ENCODE data around the gene POU4F1. TPM values are rescaled to one million over a fixed set of nuclear protein-coding genes. Genes with fewer than 3 reads are reported as not detected.

POU4F1 gene
- total RNA-seq, 1 donor = under 0.01 TPM

GRCh38 chr13:78599645-78600279 is 3.6 kb downstream of the POU4F1 start:
- Histone ChIP-seq H3K9me3 (ENCODE audit: low read depth, low read length) (no peaks in the 10 kb centered on the region), H3K4me3 (ENCODE audit: low read length) (no peak overlapping the region), H3K4me1 (ENCODE audit: insufficient read depth, low read length) (peaks cover 50% of the 10 kb centered on the region), H3K27me3 (ENCODE audit: insufficient read depth, low read length) (peaks cover 93% of the 10 kb centered on the region)

- Histone ChIP-seq H3K27me3 (ENCODE audit: insufficient read depth, low read length) (peaks cover 93% of the 10 kb centered on the region), H3K4me1 (ENCODE audit: insufficient read depth, low read length) (peaks cover 50% of the 10 kb centered on the region), H3K4me3 (ENCODE audit: low read length) (no peak overlapping the region), H3K9me3 (ENCODE audit: low read depth, low read length) (no peaks in the 10 kb centered on the region)
Measured at GRCh38 chr13:78598966-78599644, 4.2 kb downstream of the POU4F1 start.

GRCh38 chr13:78598116-78598781 is 5.1 kb downstream of the POU4F1 start:
- H3K27me3 ChIP-seq (ENCODE audit: insufficient read depth, low read length) = peaks cover 94% of the 10 kb centered on the region
- H3K9me3 ChIP-seq (ENCODE audit: low read depth, low read length) = no peaks in the 10 kb centered on the region
- no peak overlapping the region for H3K4me3 ChIP-seq (ENCODE audit: low read length)
- H3K4me1 ChIP-seq (ENCODE audit: insufficient read depth, low read length) = peaks cover 43% of the 10 kb centered on the region

- peaks cover 36% of the 10 kb centered on the region for H3K4me1 ChIP-seq (ENCODE audit: insufficient read depth, low read length)
- no peaks in the 10 kb centered on the region for H3K9me3 ChIP-seq (ENCODE audit: low read depth, low read length)
- H3K27me3 ChIP-seq (ENCODE audit: insufficient read depth, low read length) = peaks cover 94% of the 10 kb centered on the region
- no peak overlapping the region for H3K4me3 ChIP-seq (ENCODE audit: low read length)
Measured at GRCh38 chr13:78597602-78597932, 5.8 kb downstream of the POU4F1 start.

- Histone ChIP-seq H3K4me1 (ENCODE audit: insufficient read depth, low read length) (peaks cover 32% of the 10 kb centered on the region), H3K9me3 (ENCODE audit: low read depth, low read length) (no peaks in the 10 kb centered on the region), H3K4me3 (ENCODE audit: low read length) (no peak overlapping the region), H3K27me3 (ENCODE audit: insufficient read depth, low read length) (peaks cover 96% of the 10 kb centered on the region)
Measured at GRCh38 chr13:78596736-78597601, 6.4 kb downstream of the POU4F1 start.

GRCh38 chr13:78596399-78596735 is 7.0 kb downstream of the POU4F1 start:
- H3K27me3 ChIP-seq (ENCODE audit: insufficient read depth, low read length) = peaks cover 99% of the 10 kb centered on the region
- H3K4me3 ChIP-seq (ENCODE audit: low read length) = no peak overlapping the region
- no peaks in the 10 kb centered on the region for H3K9me3 ChIP-seq (ENCODE audit: low read depth, low read length)
- peaks cover 28% of the 10 kb centered on the region for H3K4me1 ChIP-seq (ENCODE audit: insufficient read depth, low read length)

GRCh38 chr13:78595495-78596398 is 7.6 kb downstream of the POU4F1 start:
- peaks cover 100% of the 10 kb centered on the region for H3K27me3 ChIP-seq (ENCODE audit: insufficient read depth, low read length)
- H3K9me3 ChIP-seq (ENCODE audit: low read depth, low read length) = no peaks in the 10 kb centered on the region
- H3K4me1 ChIP-seq (ENCODE audit: insufficient read depth, low read length) = peaks cover 25% of the 10 kb centered on the region
- H3K4me3 ChIP-seq (ENCODE audit: low read length) = no peak overlapping the region

- Histone ChIP-seq H3K4me1 (ENCODE audit: insufficient read depth, low read length) (peaks cover 18% of the 10 kb centered on the region), H3K9me3 (ENCODE audit: low read depth, low read length) (no peaks in the 10 kb centered on the region), H3K27me3 (ENCODE audit: insufficient read depth, low read length) (peaks cover 100% of the 10 kb centered on the region), H3K4me3 (ENCODE audit: low read length) (no peak overlapping the region)
Measured at GRCh38 chr13:78594456-78594975, 8.8 kb downstream of the POU4F1 start.

GRCh38 chr13:78593652-78594455 is 9.5 kb downstream of the POU4F1 start:
- H3K9me3 ChIP-seq (ENCODE audit: low read depth, low read length) = no peaks in the 10 kb centered on the region
- peaks cover 18% of the 10 kb centered on the region for H3K4me1 ChIP-seq (ENCODE audit: insufficient read depth, low read length)
- peaks cover 100% of the 10 kb centered on the region for H3K27me3 ChIP-seq (ENCODE audit: insufficient read depth, low read length)
- no peak overlapping the region for H3K4me3 ChIP-seq (ENCODE audit: low read length)

GRCh38 chr13:78593129-78593528 is 10.2 kb downstream of the POU4F1 start:
- Histone ChIP-seq H3K9me3 (ENCODE audit: low read depth, low read length) (no peaks in the 10 kb centered on the region), H3K4me1 (ENCODE audit: insufficient read depth, low read length) (peaks cover 18% of the 10 kb centered on the region), H3K27me3 (ENCODE audit: insufficient read depth, low read length) (peaks cover 100% of the 10 kb centered on the region), H3K4me3 (ENCODE audit: low read length) (no peak overlapping the region)

GRCh38 chr13:78592584-78592983 is 10.8 kb downstream of the POU4F1 start:
- Histone ChIP-seq H3K27me3 (ENCODE audit: insufficient read depth, low read length) (peaks cover 100% of the 10 kb centered on the region), H3K4me1 (ENCODE audit: insufficient read depth, low read length) (peaks cover 18% of the 10 kb centered on the region), H3K9me3 (ENCODE audit: low read depth, low read length) (no peaks in the 10 kb centered on the region), H3K4me3 (ENCODE audit: low read length) (no peak overlapping the region)

GRCh38 chr13:78589206-78589605 is 14.1 kb downstream of the POU4F1 start:
- H3K4me3 ChIP-seq (ENCODE audit: low read length) = no peak overlapping the region
- H3K27me3 ChIP-seq (ENCODE audit: insufficient read depth, low read length) = peaks cover 98% of the 10 kb centered on the region
- no peaks in the 10 kb centered on the region for H3K9me3 ChIP-seq (ENCODE audit: low read depth, low read length)
- H3K4me1 ChIP-seq (ENCODE audit: insufficient read depth, low read length) = no peaks in the 10 kb centered on the region

GRCh38 chr13:78587395-78587794 is 16.0 kb downstream of the POU4F1 start:
- Histone ChIP-seq H3K9me3 (ENCODE audit: low read depth, low read length) (no peaks in the 10 kb centered on the region), H3K4me3 (ENCODE audit: low read length) (no peak overlapping the region), H3K27me3 (ENCODE audit: insufficient read depth, low read length) (peaks cover 91% of the 10 kb centered on the region), H3K4me1 (ENCODE audit: insufficient read depth, low read length) (no peaks in the 10 kb centered on the region)

Data from mononuclear cell (primary cell).